Suprapubic skin (tissue), 4 donors: ENCODE measurements around the gene VPS9D1. TPM values are rescaled to one million over a fixed set of nuclear protein-coding genes. Genes with fewer than 3 reads are reported as not detected.

Experiments used
- DNase-seq, 2 donors: peaks; one replicate each; pipeline ENCODE4 v3.0.0-alpha.2; 2019; ENCODE audit warnings: low spot score in 2 of 2
- H3K27ac ChIP-seq: fragments of 200-600 bp; sonication (generic); one replicate; pipeline ENCODE4 v1.5.1; 2019
- H3K27me3 ChIP-seq: fragments of 200-600 bp; sonication (generic); one replicate; pipeline ENCODE4 v1.5.1; 2019
- H3K36me3 ChIP-seq: fragments of 200-600 bp; sonication (generic); one replicate; pipeline ENCODE4 v1.5.1; 2019
- H3K4me1 ChIP-seq: fragments of 200-600 bp; sonication (generic); one replicate; pipeline ENCODE4 v1.5.1; 2019
- H3K4me3 ChIP-seq: fragments of 200-600 bp; sonication (generic); one replicate; pipeline ENCODE4 v1.5.1; 2019; ENCODE audit warnings: mild to moderate bottlenecking
- H3K9me3 ChIP-seq: fragments of 200-600 bp; sonication (generic); one replicate; pipeline ENCODE4 v1.5.1; 2019
- CTCF ChIP-seq, 2 donors: fragments of 200-600 bp in 1 of 2; fragments of 450-650 bp in 1 of 2; sonication (generic) in 1 of 2; IDR thresholded peaks; one replicate each; pipeline ENCODE4 v1.5.1; 2016 to 2019; ENCODE audit warnings: antibody characterized with exemption in 2 of 2, mild to moderate bottlenecking in 1 of 2, moderate library complexity in 1 of 2
- EP300 ChIP-seq: sonication (generic); formaldehyde crosslinking; IDR thresholded peaks from one replicate; pipeline ENCODE4 v1.6.1; 2017; ENCODE audit warnings: antibody characterized with exemption
- POLR2A ChIP-seq, 2 donors: fragments of 450-650 bp; IDR thresholded peaks; one replicate each; pipeline ENCODE4 v1.6.1; 2017; ENCODE audit warnings: antibody characterized with exemption in 2 of 2, mild to moderate bottlenecking in 2 of 2, moderate library complexity in 2 of 2
- POLR2AphosphoS5 ChIP-seq, 3 donors: sonication (generic); formaldehyde crosslinking; IDR thresholded peaks; one replicate each; pipeline ENCODE4 v1.6.1; 2017; ENCODE audit warnings: antibody characterized with exemption in 3 of 3
- WGBS: methylation state at CpG from one replicate; pipeline ENCODE4 v1.1.5; 2018; 5-methylcytosine and 5-hydroxymethylcytosine counted together
- total RNA-seq, 4 donors: library from RNA; depleted of rRNA; stranded (reverse); fragments of >200 nt; gene quantifications; one replicate each; pipeline ENCODE4 v1.1.0, GENCODE V29; 2016

VPS9D1 gene
- total RNA-seq, 4 donors from 2014 or later = 9.1 to 13.5 (median 10.2) TPM

GRCh38 chr16:89761304-89761922 is 40.7 kb upstream of the VPS9D1 start:
- no peaks in the 10 kb centered on the region for H3K27me3 ChIP-seq
- 80% methylated on average over 17 of the region's 17 CpGs for WGBS
- no peak for DNase-seq
- no peaks in the 10 kb centered on the region for H3K4me1 ChIP-seq
- H3K9me3 ChIP-seq = no peaks in the 10 kb centered on the region
- TF ChIP-seq EP300 = no peak
- no peak for TF ChIP-seq POLR2AphosphoS5 (IDR thresholded peaks at IDR 0.05)
- TF ChIP-seq CTCF (IDR thresholded peaks at IDR 0.05) = no peak
- no peak for TF ChIP-seq POLR2A (IDR thresholded peaks at IDR 0.05)
- no peak overlapping the region for H3K27ac ChIP-seq
- no peaks in the 10 kb centered on the region for H3K36me3 ChIP-seq
- no peak overlapping the region for H3K4me3 ChIP-seq

GRCh38 chr16:89759746-89760340 is 39.1 kb upstream of the VPS9D1 start:
- Histone ChIP-seq H3K27me3 (no peaks in the 10 kb centered on the region), H3K36me3 (no peaks in the 10 kb centered on the region), H3K9me3 (no peaks in the 10 kb centered on the region), H3K27ac (no peak overlapping the region), H3K4me1 (no peaks in the 10 kb centered on the region), H3K4me3 (no peak overlapping the region)
- no peak for DNase-seq
- TF ChIP-seq CTCF (IDR thresholded peaks at IDR 0.05) (no peak), POLR2AphosphoS5 (IDR thresholded peaks at IDR 0.05) (no peak), POLR2A (IDR thresholded peaks at IDR 0.05) (no peak), EP300 (no peak)
- WGBS = 72% methylated on average over 26 of the region's 26 CpGs

- H3K4me3 ChIP-seq = no peak overlapping the region
- no peaks in the 10 kb centered on the region for H3K36me3 ChIP-seq
- H3K4me1 ChIP-seq = peaks cover 6% of the 10 kb centered on the region
- DNase-seq = no peak
- WGBS = 36% methylated on average over 6 of the region's 10 CpGs
- H3K9me3 ChIP-seq = no peaks in the 10 kb centered on the region
- TF ChIP-seq EP300 = no peak
- no peak for TF ChIP-seq POLR2A (IDR thresholded peaks at IDR 0.05)
- no peak for TF ChIP-seq CTCF (IDR thresholded peaks at IDR 0.05)
- TF ChIP-seq POLR2AphosphoS5 (IDR thresholded peaks at IDR 0.05) = no peak
- H3K27ac ChIP-seq = no peak overlapping the region
- H3K27me3 ChIP-seq = no peaks in the 10 kb centered on the region
Observed at GRCh38 chr16:89749637-89750036, 28.9 kb upstream of the VPS9D1 start.

GRCh38 chr16:89748921-89749320 is 28.2 kb upstream of the VPS9D1 start:
- Histone ChIP-seq H3K9me3 (no peaks in the 10 kb centered on the region), H3K4me3 (no peak overlapping the region), H3K27me3 (no peaks in the 10 kb centered on the region), H3K27ac (no peak overlapping the region), H3K4me1 (peaks cover 6% of the 10 kb centered on the region), H3K36me3 (no peaks in the 10 kb centered on the region)
- 98% methylated on average over 11 of the region's 11 CpGs for WGBS
- TF ChIP-seq POLR2A (IDR thresholded peaks at IDR 0.05) (no peak), EP300 (no peak), CTCF (IDR thresholded peaks at IDR 0.05) (no peak), POLR2AphosphoS5 (IDR thresholded peaks at IDR 0.05) (no peak)
- no peak for DNase-seq

- Histone ChIP-seq H3K36me3 (no peaks in the 10 kb centered on the region), H3K27me3 (no peaks in the 10 kb centered on the region), H3K4me1 (peaks cover 6% of the 10 kb centered on the region), H3K9me3 (no peaks in the 10 kb centered on the region), H3K27ac (no peak overlapping the region), H3K4me3 (no peak overlapping the region)
- TF ChIP-seq CTCF (IDR thresholded peaks at IDR 0.05) (no peak), POLR2A (IDR thresholded peaks at IDR 0.05) (no peak), EP300 (no peak), POLR2AphosphoS5 (IDR thresholded peaks at IDR 0.05) (no peak)
- no peak for DNase-seq
- 90% methylated on average over 9 of the region's 9 CpGs for WGBS
Observed at GRCh38 chr16:89748076-89748475, 27.4 kb upstream of the VPS9D1 start.
